ENCODE data around the gene CPN2.

DNA sequence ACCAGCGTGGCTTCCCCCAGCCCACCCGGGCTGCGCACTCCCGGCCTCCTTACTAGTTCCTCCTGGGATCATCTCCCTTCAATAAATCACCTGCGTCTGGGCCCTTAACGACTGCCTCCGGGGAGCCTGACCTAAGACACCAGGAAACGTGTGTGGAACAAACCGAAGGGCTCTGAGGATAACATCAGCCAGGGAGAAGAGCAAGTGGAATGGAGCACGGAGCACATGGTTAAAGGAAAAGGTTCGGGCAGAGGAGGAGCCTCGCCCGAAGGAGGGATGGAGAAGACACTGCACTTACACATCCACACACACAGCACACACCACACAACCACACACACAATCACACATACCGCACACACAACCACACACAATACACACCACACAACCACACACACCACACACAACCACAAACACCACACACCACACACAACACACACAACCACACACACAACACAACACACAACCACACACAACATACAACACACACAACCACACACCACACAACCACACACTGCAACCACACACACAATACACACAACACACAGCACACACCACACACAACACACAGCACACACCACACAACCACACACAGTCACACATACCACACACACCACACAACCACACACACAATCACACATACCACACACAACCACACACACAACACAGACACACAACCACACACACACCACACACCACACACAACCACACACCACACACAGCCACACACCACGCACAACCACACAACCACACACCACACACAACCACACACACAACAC, 24.7 kb downstream of the CPN2 start:
- TF ChIP-seq, protein P1, sequence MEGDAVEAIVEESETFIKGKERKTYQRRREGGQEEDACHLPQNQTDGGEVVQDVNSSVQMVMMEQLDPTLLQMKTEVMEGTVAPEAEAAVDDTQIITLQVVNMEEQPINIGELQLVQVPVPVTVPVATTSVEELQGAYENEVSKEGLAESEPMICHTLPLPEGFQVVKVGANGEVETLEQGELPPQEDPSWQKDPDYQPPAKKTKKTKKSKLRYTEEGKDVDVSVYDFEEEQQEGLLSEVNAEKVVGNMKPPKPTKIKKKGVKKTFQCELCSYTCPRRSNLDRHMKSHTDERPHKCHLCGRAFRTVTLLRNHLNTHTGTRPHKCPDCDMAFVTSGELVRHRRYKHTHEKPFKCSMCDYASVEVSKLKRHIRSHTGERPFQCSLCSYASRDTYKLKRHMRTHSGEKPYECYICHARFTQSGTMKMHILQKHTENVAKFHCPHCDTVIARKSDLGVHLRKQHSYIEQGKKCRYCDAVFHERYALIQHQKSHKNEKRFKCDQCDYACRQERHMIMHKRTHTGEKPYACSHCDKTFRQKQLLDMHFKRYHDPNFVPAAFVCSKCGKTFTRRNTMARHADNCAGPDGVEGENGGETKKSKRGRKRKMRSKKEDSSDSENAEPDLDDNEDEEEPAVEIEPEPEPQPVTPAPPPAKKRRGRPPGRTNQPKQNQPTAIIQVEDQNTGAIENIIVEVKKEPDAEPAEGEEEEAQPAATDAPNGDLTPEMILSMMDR (IDR thresholded peaks at IDR 0.05) = no peak
- TF ChIP-seq POLR2A (IDR thresholded peaks at IDR 0.05) = no peak
